HG02763 (cell line): ENCODE measurements around the gene ABCC6.

Experiments used
- ATAC-seq: cut with Tn5 transposase; IDR thresholded peaks from one replicate; pipeline ENCODE4 v1.9.1; 2021; ENCODE audit warnings: mild to moderate bottlenecking, moderate library complexity; ENCODE audit not compliant: unreplicated experiment

ABCC6 gene

DNA sequence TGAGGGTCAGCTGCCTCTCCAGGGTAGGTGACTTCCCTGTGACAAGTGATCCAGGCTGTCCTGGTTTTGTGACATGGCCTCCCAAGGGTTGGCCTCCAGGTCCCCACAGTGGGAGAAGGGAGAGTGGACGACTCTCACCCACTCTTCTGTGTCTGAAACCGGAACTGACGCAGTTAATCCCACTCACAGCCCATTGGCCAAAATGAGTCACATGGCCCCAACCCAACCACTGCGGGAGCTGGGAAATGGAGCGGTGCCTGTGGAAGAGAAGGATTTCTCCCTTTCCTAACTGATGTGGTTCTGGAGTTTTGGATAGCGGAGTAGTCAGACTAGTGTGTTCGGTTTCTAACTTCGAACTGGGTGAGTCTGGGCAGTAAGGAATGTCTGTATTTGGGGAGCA, 79.4 kb downstream of the ABCC6 start:
- no peak for ATAC-seq

DNA sequence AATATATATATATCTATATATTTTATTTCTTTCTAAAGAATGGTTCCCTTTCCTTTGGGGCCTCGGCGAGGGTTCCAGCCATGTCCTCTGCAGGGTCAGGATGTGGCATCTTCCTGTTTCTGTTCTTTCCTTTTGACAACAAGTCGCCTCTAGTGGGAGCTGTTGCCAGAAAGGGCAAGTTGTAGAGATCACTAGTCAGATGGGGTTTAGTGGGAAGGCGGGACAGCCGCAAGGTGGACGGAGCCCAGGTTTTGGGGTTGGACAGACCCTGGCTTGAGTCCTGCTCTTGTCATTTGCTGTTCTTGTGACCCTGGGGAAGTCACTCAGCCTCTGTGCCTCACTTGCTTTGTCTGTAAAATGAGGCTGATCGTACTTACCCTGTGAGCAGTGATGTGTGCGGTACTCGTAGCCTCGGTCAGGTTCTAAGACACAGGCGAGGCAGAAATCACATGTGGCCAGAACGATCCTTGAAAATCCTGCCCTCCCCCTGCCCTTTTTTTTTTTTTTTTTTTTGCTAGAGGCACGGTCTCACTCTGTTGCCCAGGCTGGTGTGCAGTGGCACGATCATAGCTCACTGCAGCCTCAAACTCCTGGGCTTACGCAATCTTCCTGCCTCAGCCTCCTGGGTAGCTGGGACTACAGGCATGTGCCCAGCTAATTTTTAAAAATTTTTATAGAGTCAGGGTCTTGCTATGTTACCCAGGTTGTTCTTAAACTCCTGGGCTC, 80.1 kb downstream of the ABCC6 start:
- no peak for ATAC-seq

DNA sequence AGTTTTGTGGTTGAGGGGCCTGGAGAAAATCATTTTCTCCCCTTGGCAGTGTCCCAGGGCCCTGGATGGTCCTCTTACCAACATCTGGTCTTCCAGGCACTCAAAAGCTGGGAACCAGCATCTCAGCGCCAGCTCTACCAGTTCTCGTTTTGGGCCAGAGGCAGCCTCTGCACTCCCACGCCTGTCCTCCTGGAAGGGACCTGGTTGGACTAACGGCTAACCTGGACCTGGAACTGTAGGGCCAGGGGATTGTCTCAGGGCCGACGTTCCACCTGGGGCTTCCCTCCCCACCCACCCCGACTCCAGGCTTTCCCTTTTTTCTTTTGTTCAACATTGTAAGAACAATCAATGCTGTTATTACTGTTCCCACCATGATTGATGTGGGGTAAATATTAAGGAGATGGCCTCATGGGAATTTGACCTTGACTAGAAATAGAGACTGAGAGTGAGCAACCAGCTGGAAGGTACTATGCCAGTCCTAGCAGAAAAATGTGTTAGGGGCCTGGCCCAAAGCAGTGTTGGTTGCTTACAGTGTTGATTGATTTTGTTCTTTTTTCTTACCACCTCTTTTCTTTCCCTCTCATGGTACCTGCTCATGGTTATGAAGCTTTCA, 81.4 kb downstream of the ABCC6 start:
- no peak for ATAC-seq

GRCh38 chr16:16141141-16141540, 82.2 kb downstream of the ABCC6 start:
- no peak for ATAC-seq

DNA sequence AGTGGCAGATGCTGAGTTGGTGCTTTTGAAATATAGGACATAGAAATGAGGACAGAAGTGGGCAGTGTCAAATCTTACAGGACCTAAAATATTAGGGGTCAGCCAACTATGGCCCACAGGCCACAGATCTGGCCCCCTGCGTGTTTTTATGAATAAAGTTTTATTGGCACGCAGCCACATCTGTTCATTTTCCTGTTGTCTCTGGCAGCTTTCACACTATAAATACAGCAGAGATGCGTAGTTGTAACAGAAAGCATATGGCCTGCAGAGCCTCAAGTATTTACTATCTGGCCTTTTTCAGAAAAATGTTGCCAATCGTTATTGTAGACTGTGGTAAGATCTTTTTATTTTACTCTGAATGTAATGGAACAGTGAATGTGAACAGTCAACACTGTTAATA, 82.8 kb downstream of the ABCC6 start:
- ATAC-seq, result no peak

DNA sequence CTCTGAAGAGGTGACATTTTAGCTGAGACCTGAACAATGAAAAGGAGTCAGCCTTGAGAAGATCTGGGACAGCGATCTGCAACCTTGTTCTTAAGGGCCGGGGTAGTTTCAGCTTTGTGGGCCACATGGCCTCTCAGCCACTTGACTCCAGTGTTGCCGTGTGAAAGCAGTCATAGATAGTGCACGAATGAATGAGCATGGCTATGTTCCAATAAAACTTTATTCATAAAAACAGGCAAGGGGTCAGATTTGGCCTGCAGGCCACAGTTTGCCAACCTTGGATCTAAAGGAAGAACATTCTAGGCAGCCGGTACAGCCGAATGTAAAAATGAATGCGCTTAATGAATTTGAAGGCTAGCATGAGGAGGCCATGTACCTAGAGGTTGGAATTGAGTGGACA, 83.5 kb downstream of the ABCC6 start:
- ATAC-seq, result no peak

GRCh38 chr16:16139061-16139460, 84.2 kb downstream of the ABCC6 start:
- ATAC-seq, result no peak

DNA sequence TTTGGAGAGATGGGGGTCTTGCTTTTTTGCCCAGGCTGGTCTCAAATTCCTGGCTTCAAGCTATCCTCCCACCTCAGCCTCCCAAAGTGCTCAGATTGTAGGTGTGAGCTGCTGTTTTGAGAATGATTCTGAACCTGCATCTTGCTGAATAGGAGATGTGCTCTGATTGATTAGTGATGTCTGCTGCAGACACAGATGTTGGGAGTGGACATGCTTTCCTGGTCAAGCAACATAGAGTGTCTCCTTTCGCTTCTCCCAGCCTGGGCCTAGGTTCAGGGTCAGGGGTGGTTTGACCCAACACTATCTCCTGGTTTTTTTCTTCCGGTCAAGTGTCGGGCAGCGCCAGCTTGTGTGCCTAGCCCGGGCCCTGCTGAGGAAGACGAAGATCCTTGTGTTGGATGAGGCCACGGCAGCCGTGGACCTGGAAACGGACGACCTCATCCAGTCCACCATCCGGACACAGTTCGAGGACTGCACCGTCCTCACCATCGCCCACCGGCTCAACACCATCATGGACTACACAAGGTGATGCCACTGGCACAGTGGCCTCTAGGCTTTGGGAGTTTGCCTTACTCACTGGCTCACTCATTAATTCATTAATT, 85.2 kb downstream of the ABCC6 start:
- no peak for ATAC-seq

- no peak for ATAC-seq
These were observed 86.2 kb downstream of the ABCC6 start for GRCh38 chr16:16137110-16137509.

DNA sequence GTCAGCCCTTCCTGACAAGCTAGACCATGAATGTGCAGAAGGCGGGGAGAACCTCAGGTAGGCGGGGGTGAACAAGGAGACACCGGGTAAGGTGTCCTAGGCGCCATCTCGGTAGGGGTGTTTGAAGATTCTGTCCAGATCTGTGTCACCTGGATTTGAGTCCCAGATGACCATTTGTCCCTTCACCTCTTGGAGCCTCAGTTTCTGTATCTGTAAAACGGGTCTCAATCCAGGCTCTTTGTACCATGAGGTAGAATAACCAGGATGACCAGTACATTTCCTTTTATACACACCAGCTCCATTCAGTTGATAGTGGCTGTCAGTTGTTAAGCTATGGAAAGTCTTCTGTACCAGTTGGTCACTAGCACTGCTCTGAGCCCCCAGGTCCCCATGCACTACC, 86.7 kb downstream of the ABCC6 start:
- ATAC-seq, result no peak

DNA sequence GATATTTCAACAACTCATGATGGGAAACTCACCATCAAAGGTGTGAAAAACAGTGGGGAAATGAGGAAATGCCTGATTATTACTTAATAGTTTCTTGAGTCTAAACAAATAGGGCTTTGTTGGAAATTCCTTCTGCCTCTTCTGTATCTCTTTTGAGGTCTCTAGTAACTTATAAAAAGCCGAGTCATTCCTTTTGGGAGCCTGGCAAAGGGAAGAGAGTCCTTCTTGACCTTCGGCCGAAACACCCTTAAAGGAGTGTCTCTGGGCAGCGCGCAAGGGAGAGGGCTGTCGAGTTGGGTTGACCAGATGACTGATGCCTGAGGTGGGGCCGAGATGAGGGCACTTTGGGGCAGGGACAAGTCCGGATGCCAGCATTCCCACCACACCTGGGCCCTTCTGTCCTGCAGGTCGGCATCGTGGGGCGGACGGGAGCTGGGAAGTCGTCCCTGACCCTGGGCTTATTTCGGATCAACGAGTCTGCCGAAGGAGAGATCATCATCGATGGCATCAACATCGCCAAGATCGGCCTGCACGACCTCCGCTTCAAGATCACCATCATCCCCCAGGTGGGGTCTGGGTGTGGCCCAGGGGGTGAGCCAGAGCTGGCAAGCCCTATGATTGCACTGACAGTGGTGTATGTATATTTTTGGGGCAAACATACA, 89.2 kb downstream of the ABCC6 start:
- no peak for ATAC-seq

GRCh38 chr16:16131659-16132058, 91.6 kb downstream of the ABCC6 start:
- ATAC-seq, result no peak

DNA sequence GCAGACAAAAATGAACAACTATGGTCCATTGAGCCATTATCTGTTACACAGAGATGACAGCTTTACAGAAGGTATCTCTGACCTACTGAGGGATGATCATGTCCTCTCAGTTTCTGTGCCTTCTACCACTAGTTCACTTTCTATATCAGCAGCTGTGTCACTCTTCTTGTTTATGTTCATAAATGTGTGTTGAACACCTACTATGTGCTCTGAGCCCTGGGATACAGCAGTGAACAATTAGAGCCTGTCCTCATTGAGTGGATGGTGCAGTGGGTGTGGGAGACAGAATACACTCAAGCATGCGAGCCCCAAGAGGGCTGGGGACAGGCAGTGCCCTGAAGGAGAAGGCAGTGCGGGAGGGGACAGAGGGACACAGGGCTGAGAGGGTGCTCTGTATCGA, 92.1 kb downstream of the ABCC6 start:
- no peak for ATAC-seq

- ATAC-seq, result no peak
These were observed 95.7 kb downstream of the ABCC6 start for GRCh38 chr16:16127469-16128116.

DNA sequence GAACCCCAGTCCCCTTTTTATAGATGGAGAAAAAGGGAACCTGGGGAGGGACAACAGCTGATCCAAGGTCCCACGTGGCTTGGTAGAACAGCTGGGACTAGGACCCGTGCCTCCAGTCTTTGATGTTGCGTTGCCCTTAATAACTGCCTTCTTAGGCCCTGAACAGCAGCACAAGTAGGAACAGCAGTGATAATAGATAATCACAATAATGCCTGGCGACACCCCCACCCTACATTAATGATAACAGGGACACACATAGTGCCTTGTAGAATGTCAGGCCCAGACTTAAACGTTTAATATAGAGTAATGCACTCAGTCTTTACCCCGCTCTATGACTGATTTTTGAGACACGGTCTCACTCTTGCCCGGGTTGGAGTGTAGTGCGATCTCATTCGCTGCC, 96.4 kb downstream of the ABCC6 start:
- ATAC-seq, result no peak

DNA sequence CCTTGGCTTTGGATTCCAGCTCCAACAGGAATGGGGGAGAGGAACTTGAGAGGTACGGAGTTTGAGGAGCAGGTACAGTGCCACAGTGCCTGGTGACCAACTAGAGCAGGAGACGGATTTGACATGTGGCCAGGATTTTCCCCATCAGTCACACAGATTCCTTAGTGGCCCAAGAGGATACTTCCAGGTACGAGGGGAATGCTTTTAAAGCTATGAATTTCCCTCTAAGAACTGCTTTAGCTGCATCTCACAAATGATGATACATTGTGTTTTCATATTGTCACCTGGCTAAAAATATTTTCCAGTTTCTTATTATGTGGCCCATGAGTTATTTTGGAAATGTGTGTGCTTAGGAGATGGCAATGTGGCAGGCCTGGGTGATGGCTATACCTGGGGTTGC, 98.3 kb downstream of the ABCC6 start:
- no peak for ATAC-seq

GRCh38 chr16:16124438-16124837, 98.9 kb downstream of the ABCC6 start:
- no peak for ATAC-seq

GRCh38 chr16:16122264-16122663, 101.0 kb downstream of the ABCC6 start:
- ATAC-seq, result no peak

DNA sequence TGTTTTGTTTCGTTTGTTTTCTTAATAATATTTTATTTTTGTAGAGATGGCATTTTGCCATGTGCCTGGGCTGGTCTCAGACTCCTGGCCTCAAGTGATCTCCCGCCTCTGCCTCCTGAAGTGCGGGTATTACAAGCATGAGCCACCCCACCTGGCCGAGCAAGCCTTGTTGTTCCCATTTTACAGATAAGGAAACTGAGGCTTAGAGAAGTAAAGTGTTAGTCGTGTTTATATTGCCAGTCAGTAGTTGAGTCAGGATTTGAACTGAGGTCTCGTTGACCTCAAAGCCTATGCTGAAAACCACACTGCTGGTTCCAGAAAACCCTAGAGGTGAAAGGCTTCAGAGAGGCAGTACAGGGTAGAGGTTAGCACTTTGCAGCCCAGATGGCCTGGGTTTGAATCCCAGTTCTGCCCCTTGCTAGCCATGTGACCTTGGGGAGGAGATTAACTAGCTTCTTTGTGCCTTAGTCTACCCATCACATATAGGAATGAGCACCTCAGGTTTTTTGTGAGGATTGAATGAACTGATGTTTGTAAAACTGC, 102.0 kb downstream of the ABCC6 start:
- ATAC-seq, result no peak

GRCh38 chr16:16120382-16121184, 102.7 kb downstream of the ABCC6 start:
- ATAC-seq, result no peak
